Fibroblast of skin of left quadriceps (primary cell): ENCODE data around the gene ATP8A2.
"Not testable (repeated sequence)": the region's sequence is repeated elsewhere in the genome, so short reads cannot be mapped to it uniquely, and the experiment has no call there.

Experiments used
- DNase-seq, 2 experiments: peaks; one replicate each; pipeline ENCODE4 v3.0.0-alpha.2; 2013; ENCODE audit warnings: low read depth in 2 of 2

ATP8A2 gene

GRCh38 chr13:25371875-25372283 lies at the start of gene ATP8A2:
ATP8A2 (plus strand) TSS chr13:25371974; CDS start chr13:25372213, 239 bp downstream.
- DNase-seq, result no peak

- DNase-seq, result no peak
Observed at GRCh38 chr13:25324100-25324499, 47.7 kb upstream of the ATP8A2 start.

GRCh38 chr13:25329706-25330105 lies 42.1 kb upstream of the ATP8A2 start:
- no peak for DNase-seq

- no peak for DNase-seq
Observed at GRCh38 chr13:25330541-25330940, 41.2 kb upstream of the ATP8A2 start.

GRCh38 chr13:25335856-25336255 lies 35.9 kb upstream of the ATP8A2 start:
- DNase-seq, result no peak

- DNase-seq, result no peak
Observed at GRCh38 chr13:25345576-25345975, 26.2 kb upstream of the ATP8A2 start.

GRCh38 chr13:25347151-25347550 lies 24.6 kb upstream of the ATP8A2 start:
- DNase-seq, result no peak

- DNase-seq, result no peak
Observed at GRCh38 chr13:25351404-25351803, 20.4 kb upstream of the ATP8A2 start.

- no peak for DNase-seq
Observed at GRCh38 chr13:25352230-25352629, 19.5 kb upstream of the ATP8A2 start.

GRCh38 chr13:25352806-25353205 lies 19.0 kb upstream of the ATP8A2 start:
- no peak for DNase-seq

- no peak for DNase-seq
Observed at GRCh38 chr13:25353344-25353743, 18.4 kb upstream of the ATP8A2 start.

- no peak for DNase-seq
Observed at GRCh38 chr13:25354377-25354776, 17.4 kb upstream of the ATP8A2 start.

- not testable (repeated sequence) for DNase-seq
Observed at GRCh38 chr13:25360443-25360842, 11.3 kb upstream of the ATP8A2 start.

- no peak for DNase-seq
Observed at GRCh38 chr13:25365720-25366235, 6.0 kb upstream of the ATP8A2 start.

- DNase-seq, result no peak
Observed at GRCh38 chr13:25371158-25371874, 458 bp upstream of the ATP8A2 start.

- no peak for DNase-seq
Observed at GRCh38 chr13:25372284-25373081, 709 bp downstream of the ATP8A2 start.

- peak; percentile 5 to 12 for DNase-seq
Observed at GRCh38 chr13:25375727-25376358, 4.1 kb downstream of the ATP8A2 start.

- DNase-seq, result no peak
Observed at GRCh38 chr13:25377244-25377962, 5.6 kb downstream of the ATP8A2 start.

- no peak for DNase-seq
Observed at GRCh38 chr13:25378528-25378927, 6.8 kb downstream of the ATP8A2 start.

GRCh38 chr13:25379011-25379410 lies 7.2 kb downstream of the ATP8A2 start:
- no peak for DNase-seq

- no peak for DNase-seq
Observed at GRCh38 chr13:25380082-25380481, 8.3 kb downstream of the ATP8A2 start.
